Ishikawa (cell line): ENCODE data around the gene PARD3.

Experiments
- CEBPB ChIP-seq: IDR thresholded peaks from 2 replicates; pipeline ENCODE4 v1.6.1; 2012
- CREB1 ChIP-seq: IDR thresholded peaks from 2 replicates; pipeline ENCODE4 v1.6.1; 2012; ENCODE audit warnings: low read depth
- EGR1 ChIP-seq: IDR thresholded peaks from 2 replicates; pipeline ENCODE4 v1.6.1; 2012
- EP300 ChIP-seq: IDR thresholded peaks from 2 replicates; pipeline ENCODE4 v1.6.1; 2012; ENCODE audit warnings: borderline replicate concordance
- FOXM1 ChIP-seq: IDR thresholded peaks from 2 replicates; pipeline ENCODE4 v1.6.1; 2012; ENCODE audit warnings: low read depth, borderline replicate concordance
- MAX ChIP-seq: IDR thresholded peaks from 2 replicates; pipeline ENCODE4 v1.6.1; 2012
- NFIC ChIP-seq: IDR thresholded peaks from 2 replicates; pipeline ENCODE4 v1.6.1; 2012
- RAD21 ChIP-seq: IDR thresholded peaks from 2 replicates; pipeline ENCODE4 v1.6.1; 2012; ENCODE audit warnings: low read depth
- REST ChIP-seq: IDR thresholded peaks from 2 replicates; pipeline ENCODE4 v1.6.1; 2012; ENCODE audit warnings: low read depth, mild to moderate bottlenecking
- TAF1 ChIP-seq: IDR thresholded peaks from 2 replicates; pipeline ENCODE4 v1.6.1; 2012; ENCODE audit warnings: low read depth, mild to moderate bottlenecking
- TCF12 ChIP-seq: IDR thresholded peaks from 2 replicates; pipeline ENCODE4 v1.6.1; 2012; ENCODE audit warnings: low read depth
- TEAD4 ChIP-seq: IDR thresholded peaks from 2 replicates; pipeline ENCODE4 v1.6.1; 2012
- YY1 ChIP-seq: IDR thresholded peaks from 2 replicates; pipeline ENCODE4 v1.6.1; 2012; ENCODE audit warnings: low read depth
- ZBTB7A ChIP-seq: IDR thresholded peaks from 2 replicates; pipeline ENCODE4 v1.6.1; 2012; ENCODE audit warnings: low read depth
- TF ChIP-seq, protein P1 (sequence below): IDR thresholded peaks from 2 replicates; pipeline ENCODE4 v1.6.1; 2012

PARD3 gene

DNA sequence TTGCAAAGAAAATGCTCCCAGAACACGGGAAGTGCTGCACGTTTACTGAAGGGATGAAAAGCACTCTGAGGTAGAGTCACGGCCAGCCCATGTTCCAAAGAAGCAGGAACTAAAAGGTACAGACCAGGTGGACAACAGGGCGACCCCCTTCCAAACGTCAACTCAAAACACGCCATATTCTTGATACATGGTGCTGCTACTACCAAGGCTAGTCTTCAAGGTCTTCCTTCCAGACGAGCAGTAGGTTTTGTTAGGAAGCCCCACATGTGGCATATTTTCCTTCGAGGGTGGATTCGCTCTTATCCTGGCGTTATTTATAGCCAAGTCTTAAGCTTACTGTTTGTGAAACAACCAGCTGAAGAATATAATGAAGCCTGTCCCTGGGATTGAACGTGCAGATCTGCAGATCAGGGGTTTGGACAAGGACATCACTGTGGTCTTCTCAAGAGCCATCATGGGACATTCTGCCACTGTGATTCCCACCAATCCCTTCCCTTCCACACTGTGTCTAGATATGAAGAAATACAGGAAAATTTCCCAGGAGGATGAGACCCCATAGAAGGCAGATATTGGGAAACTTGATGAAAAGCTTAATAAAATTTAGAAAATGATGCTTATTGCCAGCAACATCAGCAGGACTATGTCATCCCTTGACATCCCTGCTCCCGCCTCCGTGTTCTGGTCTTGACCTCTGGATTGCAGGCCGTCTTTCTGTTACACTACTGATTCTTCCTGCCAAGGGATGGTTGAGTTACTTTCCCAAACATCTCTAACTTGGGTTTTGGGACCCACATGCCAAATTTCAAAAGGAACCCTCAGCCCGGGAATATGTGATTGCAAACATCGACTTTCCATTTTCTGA is 734.4 kb downstream of the PARD3 start:
- no peak for TF ChIP-seq EGR1
- TF ChIP-seq RAD21 = no peak
- TF ChIP-seq YY1 = no peak
- no peak for TF ChIP-seq CEBPB
- no peak for TF ChIP-seq CREB1
- TF ChIP-seq, protein P1, sequence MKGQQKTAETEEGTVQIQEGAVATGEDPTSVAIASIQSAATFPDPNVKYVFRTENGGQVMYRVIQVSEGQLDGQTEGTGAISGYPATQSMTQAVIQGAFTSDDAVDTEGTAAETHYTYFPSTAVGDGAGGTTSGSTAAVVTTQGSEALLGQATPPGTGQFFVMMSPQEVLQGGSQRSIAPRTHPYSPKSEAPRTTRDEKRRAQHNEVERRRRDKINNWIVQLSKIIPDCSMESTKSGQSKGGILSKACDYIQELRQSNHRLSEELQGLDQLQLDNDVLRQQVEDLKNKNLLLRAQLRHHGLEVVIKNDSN = no peak
- TF ChIP-seq ZBTB7A = no peak
- no peak for TF ChIP-seq TAF1
- TF ChIP-seq MAX = no peak

GRCh38 chr10:34079702-34080484 is 735.2 kb downstream of the PARD3 start:
- no peak for TF ChIP-seq TCF12
- TF ChIP-seq FOXM1 = no peak
- TF ChIP-seq EP300 = no peak
- no peak for TF ChIP-seq RAD21
- no peak for TF ChIP-seq CREB1

GRCh38 chr10:34078745-34079470 is 736.2 kb downstream of the PARD3 start:
- TF ChIP-seq CEBPB (no peak), TCF12 (no peak), MAX (no peak), TEAD4 (no peak), YY1 (no peak), EP300 (no peak), FOXM1 (no peak), ZBTB7A (no peak)
- TF ChIP-seq, protein P1 = no peak

DNA sequence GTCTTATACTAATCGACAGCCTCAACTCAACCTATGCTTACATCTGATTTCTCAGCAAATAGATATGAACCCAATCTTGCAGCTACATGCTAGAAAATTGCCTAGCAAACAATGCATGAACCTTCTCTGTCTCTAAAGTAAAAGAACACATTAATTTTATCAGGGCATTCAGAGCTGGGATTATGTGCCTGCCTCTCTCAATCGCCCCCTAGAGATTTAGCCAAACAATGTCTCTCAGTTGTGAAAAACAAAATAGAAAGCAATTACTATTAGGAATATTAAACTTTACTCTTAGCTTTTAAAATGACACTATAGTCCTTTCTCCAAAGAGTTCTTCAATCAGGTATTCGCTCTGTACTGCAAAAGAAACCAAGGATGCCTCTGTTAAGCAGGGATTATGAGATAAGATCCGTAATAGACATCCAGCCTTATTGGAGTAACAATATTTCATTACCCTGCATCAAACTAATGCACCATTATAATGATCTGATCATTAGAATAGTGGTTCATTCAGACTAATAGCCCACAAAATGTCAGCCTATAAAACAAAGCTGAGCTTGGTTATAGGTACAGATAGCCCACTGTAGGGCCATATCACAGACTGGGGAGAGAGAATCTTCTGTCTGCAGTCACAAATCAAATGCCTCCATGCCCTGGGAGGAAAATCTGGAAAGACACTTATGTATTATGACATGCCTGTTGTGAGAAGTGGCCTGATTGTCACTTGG is 736.9 kb downstream of the PARD3 start:
- TF ChIP-seq EGR1 = no peak
- no peak for TF ChIP-seq YY1
- TF ChIP-seq EP300 = no peak
- no peak for TF ChIP-seq REST
- no peak for TF ChIP-seq TCF12
- TF ChIP-seq TAF1 = no peak

GRCh38 chr10:34076443-34076842 is 738.7 kb downstream of the PARD3 start:
- TF ChIP-seq TCF12 (no peak), ZBTB7A (no peak), CEBPB (no peak), YY1 (no peak), TEAD4 (no peak), MAX (no peak), NFIC (no peak), REST (no peak), FOXM1 (no peak)
- TF ChIP-seq, protein P1 = no peak
